Measurements from ENCODE around the gene OLIG3.

DNA sequence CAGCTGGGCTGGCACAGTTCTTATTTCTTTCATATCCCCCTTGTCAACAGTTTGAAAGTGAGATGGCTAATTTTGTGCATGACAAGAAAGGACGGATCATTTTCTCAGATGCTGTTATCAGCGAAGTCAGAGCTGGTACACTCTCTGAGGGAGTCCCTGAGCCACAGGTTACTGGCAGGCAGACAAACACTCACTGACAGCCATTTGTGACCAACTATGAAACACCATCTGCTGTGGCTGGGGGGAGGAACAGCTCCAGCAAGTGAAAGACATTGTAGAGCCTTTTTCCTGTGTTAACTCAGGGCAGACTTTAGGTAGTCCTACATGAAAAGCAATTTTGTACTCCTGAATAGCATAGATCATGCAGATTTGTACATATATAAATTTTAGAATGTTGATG, 22.2 kb downstream of the OLIG3 start:
- no peak for TF ChIP-seq SUZ12 (IDR thresholded peaks at IDR 0.05; ENCODE audit: extremely low read depth, insufficient read depth, insufficient read length)
- no peak for TF ChIP-seq YY1 (IDR thresholded peaks at IDR 0.05; ENCODE audit: insufficient read depth, insufficient read length)

All from NT2/D1 (cell line).